Activated effector memory CD4-positive, alpha-beta T cell treated with Interleukin-2 at 50 U/mL for 16 hours (primary cell): ENCODE data around the gene KDM2B.
A peak's percentile ranks its signal among the peaks of the same experiment; 100 is the strongest.

Experiments
- DNase-seq: peaks from one replicate; pipeline ENCODE4 v3.0.0-alpha.2; 2020

The KDM2B gene

DNA sequence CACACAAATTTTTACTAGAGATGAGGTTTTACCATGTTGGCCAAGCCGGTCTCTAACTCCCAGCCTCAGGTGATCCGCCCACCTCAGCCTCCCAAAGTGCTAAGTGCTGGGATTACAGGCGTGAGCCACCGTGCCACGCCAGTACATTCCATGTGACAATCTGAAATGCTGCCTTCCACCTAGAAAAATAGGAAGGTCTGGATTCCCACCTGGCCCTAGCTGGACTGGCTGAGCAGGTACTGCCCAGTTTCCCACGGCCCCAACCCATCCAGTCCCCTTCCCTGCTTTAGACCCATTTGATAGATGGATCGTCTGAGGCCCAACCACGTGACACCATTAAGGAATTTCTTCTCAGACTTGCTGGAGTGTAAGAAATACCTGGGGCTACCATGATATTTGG lies 55.4 kb downstream of the KDM2B start:
- no peak for DNase-seq

DNA sequence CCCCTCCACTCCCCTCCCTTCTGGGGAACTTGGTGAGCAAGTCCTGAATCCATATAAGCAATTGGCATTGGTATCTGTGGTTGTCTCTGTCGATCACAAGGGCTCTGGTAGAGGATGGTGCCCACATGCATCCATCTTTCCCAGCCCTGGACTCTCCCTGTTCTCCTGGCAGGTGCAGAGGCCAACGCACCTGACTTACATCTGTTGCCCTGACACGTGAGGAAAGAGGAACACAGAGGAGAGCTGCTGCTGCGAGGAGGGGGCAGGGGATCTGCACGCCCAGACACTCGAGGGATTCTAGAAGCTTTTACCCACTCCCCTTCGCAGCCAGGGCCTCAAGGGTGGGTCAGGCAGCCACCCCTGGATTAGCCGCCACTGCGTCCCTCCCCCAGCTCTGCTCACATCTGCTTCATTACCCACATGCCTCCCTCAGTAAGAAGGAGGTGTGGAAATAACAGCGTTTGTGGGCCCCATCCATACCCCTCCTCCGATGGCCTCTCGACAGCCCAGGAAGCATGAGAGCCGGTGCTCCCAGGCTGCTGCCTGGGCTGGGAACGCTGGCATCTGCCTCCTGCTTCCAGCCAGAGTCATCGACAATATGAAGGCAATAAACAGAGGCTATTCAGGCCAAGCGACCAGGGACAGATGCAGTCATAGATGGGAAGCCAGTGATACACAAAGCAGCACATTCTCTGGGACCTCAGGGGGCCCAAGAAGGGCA lies 56.5 kb downstream of the KDM2B start:
- no peak for DNase-seq

DNA sequence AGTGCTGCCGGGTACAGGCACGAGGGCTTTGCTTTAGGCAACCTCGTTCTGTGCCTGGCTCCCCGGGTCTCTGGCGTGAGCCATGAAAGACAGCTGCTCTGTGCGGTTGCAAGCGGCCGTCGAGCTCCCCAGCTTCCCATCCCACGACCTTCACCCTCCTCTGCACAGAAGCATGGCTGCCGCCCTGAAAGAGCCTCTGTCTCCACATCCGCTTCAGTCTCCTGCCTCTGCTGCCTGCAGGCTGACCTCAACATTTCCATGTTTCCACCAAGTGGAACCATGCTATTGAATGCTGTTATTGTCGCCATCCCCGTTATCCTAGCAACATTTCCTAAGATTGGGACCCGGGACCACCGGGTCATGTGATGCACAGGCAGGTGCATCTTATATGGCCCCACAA lies 57.1 kb downstream of the KDM2B start:
- DNase-seq = no peak

DNA sequence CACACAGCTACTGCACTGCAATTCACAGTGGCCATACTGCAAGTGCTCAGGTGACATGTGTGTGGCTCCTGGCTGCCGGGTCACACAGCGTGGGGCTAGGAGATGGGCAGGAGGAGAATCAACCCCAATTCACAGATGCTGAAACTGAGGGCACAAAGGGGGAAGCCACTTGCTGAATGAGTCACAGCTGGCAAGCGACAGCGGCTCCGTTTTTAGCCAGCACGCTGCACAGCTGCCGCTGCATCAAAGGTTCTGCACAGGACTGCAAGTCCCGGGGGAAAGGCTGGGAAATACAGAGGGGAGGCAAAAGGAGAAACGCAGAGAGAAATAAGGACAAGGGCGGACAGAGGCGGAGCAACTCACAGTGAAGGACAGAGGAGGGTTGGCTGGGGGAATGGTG lies 57.9 kb downstream of the KDM2B start:
- DNase-seq = no peak

DNA sequence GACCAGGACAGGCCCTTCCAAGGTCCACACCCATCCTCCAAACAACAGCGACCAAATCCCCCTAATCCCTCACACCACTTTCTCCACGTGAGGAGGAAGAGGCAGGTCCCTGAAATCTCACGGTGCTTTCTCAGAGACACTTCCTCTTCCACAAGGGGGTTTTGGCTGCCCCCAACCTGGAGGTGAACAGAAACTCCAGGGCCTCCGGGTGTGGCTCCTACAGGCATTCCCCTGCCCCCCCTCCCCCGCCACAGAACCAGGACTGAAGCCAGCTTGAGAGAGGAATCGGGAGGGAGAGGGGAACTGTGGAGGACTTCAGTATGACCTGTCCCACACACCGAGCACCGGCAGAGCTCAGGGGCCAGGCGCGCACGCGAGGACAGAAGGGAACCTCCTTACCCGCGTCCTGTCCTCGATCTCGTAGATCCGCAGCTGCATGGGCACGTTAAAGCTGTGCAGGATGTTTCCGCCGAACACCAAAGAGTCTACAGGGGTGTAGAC lies 60.2 kb downstream of the KDM2B start:
- no peak for DNase-seq

DNA sequence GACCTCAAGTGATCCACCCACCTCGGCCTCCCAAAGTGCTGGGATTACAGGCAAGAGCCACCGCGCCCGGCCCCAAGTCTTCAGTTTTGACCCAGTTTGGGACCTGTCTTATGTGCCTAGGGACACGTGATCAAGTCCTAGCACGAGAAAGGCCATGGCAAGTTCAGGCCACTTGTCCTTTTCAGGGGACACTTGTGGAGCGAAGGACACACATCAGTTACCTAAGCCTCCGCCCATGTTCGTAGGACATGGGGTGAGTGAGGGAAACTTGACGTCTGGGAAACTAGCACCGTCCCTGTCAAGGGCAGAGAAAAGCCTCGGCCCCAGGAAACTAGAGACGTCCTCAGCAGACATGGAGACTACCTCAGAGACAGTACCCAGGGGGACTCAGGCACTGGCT lies 60.7 kb downstream of the KDM2B start:
- no peak for DNase-seq

DNA sequence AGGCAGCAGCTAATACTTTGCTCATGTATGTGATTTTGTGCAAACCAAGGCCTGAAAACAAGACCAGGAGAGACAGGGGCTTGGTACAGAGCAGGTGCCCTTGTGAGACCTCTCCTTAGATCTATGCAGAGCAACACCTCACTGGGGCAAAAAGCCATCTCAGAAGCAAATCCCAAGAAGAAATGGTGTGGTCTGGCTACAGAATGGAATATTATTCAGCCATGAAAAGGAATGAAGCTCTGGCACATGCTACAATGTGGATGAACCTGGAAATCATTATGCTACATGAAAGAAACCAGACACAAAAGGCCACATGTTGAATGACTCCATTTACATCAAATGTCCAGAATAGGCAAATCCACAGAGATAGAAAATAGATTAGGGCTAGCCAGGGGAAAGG lies 61.6 kb downstream of the KDM2B start:
- no peak for DNase-seq

DNA sequence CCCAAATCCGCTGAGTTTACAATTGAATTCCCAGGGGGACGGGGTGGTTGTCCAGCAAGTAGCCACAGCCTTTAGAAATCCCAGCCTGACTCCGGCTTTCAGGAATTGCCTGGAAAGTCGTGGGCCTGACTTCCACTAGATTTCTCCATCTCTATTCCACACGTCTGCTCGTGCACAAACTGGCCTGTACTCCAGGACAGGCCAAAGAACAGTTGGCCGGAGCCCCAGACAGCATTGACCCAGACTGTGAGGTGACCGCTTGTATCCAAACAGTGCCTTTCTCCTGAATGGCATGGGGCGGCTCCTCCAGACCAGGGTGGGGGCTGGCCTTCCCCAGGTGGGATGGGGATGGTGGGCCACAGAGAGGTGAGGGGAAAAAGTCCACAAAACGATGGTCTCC lies 62.2 kb downstream of the KDM2B start:
- DNase-seq = no peak

DNA sequence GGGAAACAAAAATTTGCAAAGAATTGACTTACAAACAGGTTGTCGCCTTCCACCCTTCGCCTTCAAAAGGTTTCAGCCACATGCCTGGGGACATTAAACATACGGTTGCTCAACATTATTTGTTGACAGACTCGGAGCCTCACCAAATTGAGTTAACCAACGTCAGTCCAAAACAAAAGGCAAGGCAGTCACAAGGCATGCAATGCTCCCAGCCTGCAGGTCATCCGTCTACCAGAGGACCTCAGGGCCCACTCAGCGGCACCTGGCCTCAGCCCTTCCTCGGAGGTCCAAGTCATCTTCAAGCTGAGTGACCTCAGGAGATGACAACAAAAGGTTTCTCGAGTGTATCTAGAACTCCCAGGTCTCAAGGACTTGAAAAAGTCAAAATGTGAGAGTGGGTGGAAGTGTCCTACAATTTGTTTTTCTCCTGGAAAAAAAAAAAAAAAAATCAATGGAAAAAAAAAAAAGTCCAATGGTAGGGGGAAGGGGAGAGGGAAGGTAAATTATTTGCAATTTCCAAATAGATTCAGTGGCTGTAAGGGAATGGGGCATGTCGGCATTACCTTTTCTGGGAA lies 64.3 kb downstream of the KDM2B start:
- DNase-seq = no peak

DNA sequence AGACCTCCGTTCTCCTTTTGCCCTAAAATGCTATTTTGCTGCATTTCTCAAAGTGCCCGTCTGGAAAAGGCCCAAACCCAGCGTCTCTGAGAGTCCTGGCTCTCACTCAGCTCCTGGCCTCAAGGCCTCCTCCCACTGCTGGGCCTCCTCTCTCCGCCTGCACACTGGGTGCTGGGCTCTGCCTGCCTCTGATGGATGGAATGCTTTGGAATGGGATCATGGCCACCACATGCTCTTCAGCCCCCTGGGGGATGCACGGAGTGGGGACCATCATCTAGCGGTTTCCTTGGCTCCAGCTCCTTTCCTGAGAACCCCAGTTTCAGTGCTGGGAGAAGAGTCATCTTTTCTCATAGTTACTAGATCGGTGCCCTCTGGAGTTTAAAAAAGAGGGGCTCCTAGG lies 65.2 kb downstream of the KDM2B start:
- DNase-seq = no peak

DNA sequence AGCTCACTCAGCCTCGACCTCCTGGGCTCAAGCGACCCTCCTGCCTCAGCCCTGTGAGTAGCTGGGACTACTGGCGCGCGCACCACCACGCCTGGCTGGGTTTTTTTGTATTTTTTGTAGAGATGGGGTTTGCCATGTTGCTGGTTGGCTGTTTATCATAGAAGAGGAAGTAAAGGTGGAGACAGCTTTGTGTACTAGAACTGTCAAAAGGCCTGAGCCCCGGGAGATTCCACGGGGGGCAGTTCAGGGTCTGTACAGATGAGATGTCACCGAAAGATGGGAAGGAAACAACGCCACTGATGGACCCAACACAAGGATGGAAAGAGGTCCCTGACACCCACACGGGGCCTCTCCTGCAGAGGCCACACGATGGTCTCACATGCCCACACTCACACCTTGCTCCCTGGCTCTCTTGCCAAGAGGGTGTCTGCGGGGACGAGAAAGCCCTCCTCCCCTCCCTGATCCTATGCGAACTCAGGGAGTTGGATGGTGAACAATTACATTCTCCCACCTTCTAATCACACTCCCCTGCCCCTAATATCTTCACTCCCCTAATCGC lies 66.6 kb downstream of the KDM2B start:
- no peak for DNase-seq

DNA sequence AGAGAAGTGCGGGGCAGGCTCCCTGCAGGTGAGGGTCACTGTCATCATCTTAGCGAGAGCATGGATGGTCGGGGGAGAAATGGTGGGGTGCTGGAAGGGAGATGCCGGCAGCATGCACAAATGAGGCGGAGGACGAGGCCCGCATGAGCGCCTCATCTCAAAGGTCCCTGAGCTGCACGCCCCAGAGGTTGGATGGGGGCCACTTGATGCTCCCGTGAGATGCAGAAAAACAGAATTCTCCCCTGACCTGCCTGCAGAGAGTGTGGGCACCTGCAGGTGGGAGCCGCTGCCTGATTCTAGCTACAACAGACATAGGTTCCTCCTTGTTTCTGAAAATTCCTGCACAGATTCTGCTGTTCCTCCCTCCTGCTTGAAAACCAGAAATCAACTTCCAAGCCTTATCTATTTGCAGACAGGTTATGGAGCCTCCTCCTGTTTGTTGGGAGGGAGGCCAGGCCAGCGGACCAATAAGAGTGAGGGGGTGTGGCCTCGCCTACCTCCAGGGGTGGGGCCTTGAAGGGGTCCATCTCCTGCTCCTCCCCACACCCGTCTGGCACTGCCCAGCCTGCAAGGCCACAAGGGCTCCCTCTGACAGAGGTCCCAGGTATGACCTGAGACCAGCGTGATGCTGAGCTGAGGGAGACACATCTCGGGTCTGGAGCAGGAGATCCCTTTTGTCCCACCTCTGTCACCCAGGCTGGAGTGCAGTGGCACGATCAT lies 67.2 kb downstream of the KDM2B start:
- no peak for DNase-seq

DNA sequence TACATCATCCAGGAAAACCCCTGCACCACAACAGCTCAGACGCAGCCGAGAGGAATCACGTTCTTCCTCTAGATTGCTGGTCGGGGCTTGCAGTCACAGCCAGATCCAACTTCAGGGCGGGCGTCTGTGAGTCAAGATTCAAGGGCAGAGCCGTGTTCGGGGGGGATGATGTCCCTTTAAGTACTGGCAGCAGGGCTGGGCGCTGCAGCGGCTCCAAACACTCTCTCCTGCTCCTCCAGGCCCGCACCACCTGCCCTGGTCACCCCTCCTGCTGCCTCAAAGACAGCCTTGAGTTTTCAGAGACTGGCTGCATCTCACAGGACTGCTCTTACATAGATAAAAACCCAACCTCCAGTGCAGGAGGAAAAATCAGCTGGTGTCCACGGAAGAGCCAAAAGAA lies 68.3 kb downstream of the KDM2B start:
- no peak for DNase-seq

DNA sequence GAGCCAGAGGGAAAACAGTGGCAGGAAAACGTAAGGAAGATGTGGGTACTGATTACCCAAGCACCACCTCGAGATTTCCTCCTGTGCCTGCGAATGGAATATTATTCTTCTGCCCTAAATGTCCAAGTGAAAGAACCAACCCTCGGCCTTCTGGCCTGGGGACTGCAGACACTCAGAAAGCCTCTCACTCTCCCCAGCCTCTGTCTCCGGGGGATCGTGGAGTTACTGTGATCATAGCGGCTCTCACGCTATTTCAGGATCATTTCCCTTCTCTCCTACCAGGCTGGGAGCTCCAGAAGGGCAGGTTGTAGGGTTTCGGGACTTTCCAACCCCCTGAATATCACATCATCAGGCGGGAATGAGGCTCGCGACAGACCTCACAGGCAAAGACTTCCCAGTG lies 68.9 kb downstream of the KDM2B start:
- DNase-seq = no peak

DNA sequence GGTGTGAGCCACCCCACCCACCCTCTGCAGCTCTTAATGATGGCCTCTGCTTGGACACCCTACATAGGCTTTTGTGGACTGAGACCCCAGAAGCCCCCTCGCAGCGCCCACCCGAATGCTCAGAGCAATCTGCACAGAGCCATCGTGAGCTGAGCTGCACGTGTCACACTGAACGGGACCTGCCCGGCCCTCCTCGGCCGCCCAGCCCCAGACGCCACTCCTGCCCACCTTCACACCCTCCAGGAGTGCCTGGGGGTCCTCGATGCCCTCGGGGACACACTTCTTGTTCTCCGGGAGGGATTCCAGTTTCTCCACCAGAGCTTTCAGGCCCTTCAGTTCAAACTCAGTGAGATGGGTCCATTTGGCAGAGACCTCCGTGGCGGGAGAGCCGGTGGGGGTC lies 71.5 kb downstream of the KDM2B start:
- no peak for DNase-seq

DNA sequence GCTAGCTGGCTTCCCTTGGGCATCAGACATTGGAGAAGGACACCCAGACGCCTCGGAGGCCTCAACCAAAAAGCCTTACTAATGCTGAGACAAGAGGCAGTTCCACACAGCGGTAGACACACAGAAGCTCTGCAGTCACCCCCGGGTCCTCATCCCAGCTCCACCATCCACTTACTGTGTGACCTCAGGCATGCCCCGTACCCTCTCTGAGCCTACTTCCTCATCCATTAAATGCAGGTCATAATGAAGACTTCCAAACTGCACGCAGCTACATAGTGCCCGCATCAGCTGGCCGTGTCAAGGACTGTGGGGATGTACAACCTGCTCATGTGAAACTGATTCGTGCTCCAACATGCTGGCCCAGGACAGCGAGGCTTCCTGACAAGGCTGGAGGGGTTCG lies 72.3 kb downstream of the KDM2B start:
- no peak for DNase-seq

DNA sequence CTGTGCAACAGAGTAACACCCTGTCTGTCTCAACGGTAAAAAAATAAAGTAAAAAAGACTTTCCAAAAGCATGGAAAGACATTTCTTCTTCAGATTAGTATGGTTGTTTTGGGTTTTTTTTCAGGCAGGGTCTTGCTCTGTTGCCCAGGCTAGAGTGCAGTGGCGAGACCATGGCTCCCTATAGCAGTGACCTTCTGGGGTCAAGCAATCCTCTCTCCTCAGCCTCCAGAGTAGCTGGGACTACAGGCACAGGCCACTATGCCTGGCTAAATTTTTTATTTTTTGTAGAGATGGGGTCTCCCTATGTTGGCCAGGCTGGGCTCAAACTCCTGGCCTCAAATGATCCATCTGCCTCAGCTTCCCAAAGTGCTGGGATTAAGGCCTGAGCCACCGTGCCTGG lies 72.8 kb downstream of the KDM2B start:
- DNase-seq = no peak

DNA sequence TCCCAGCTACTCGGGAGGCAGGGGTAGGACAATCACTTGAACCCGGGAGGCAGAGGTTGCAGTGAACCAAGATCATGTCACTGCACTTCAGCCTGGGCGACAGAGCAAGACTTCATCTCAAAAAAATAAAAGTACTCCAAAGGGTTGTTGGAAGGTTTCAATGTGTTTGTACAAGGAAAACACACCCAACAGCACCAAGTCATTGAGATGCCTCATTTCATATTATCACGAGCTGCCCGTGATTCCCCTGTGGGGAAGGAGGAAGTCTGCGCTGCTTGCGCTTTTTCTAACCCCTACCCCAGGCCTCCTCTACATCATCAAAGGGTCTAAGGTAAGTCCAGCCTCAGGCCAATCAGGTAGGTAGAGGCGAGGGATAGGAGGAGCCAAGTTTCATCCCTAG lies 73.6 kb downstream of the KDM2B start:
- no peak for DNase-seq

DNA sequence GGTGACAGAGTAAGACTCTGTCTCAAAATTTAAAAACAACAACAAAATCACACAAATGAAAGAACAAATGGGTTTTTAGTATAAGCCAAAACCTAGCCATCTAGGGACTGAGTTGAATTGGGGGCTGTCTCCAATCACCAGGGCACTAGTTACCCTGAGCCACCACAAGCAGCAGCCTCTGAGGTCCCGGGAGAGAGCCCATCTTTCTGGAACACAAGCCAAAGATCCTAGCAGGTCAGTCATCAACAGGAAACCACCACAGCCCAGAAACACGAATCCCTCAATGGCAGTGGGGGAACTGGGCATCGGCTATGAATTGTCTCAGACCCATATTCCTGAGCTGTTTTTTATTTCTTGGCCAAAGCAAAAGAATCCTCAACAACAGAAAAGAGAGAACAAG lies 75.3 kb downstream of the KDM2B start:
- DNase-seq = no peak

DNA sequence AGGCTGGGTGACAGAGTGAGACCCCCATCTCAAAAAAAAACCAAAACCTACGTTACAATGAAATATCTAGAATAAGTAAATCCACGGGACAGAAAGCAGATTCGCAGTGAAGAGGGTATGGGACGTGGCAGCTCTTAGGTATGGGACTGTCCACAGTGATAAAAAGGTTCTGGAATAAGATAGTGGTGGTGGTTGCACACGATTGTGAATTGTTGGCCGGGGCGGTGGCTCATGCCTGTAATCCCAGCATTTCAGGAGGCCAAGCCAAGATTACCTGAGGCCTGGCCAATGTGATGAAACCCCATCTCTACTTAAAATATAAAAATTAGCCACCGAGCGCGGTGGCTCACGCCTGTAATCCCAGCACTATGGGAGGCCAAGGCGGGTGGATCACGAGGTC lies 76.3 kb downstream of the KDM2B start:
- no peak for DNase-seq

DNA sequence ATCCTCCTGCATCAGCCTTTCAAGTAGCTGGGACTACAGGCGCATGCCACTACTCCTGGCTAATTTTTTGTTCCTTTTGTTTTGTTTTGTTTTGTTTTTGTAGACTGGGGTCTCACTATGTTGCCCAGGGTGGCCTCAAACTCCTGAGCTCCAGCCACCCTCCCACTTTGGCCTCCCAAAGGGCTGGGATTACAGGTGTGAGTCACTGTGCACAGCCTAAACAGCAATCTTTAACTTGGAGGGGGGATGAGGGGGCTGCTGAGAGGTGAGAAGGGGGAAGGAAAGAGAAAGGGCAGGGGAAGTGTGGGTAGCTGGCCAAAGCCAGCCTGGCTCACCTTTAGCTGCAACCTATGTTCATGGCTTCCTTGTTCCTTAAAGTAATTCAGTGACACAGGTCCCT lies 77.4 kb downstream of the KDM2B start:
- no peak for DNase-seq

DNA sequence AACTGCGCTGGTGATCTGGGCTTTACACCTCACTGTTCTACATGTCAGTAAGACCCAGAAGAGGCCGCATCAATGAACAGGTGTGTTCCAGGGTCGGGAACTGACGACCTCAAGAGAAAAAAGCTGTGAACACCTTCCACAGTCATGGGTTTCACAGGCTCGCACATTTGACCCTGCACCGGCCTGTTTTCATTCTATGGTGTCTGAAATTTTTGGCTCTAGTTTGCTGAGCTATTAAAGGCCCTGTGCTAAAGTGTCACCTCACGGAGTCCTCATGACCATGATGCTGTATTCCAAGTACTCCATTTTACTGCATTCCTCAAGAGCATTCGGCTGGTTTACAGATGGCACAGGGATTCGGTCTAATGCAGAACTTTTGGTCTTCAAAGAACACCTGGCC lies 78.9 kb downstream of the KDM2B start:
- DNase-seq = no peak

DNA sequence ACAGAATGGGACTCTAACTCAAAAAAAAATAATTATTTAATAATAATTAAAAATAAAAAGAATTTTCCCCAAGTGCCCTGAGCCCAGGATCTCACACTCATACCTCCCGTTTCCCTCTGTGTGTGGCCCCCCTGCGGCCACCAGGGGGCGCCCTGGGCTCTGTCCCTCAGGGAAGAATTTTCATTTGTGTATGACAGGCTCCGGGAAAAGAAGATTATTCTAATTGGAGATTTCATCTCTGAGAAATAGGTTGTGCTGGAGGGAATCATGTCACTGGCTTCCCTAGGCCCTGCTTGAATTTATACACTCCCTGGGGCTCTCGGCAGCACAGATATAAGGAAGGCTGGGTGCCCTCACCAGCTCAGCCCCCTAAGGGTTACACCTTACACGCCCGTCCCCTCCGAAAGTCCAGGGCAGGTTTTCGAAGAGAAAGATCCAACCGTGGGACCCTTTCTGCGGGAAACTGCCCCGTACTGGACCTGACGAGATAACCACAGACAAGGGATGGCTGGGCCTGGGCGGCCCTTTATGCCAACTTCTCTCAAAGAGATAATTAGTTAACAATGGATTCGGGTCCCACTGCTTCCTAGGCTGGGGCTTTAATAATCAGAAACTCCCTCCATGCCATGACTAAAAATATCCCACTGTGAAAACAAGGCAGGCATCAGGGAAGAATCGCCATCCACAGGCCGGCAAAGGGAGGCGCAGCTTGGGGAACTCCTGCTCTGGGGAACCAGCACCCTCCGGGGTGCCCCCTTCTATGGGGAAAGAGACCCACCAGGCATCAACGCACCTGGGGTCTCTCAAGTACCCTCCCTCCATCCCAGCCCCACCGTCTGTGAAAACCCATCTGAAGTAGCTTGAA lies 80.7 kb downstream of the KDM2B start:
- DNase-seq = peak; percentile 50
